Prostate gland (tissue), 2 donors: ENCODE data around the gene DNAAF5. TPM values are rescaled to one million over a fixed set of nuclear protein-coding genes. Genes with fewer than 3 reads are reported as not detected.

Source experiments
- DNase-seq: peaks from one replicate; pipeline ENCODE4 v3.0.0-alpha.2; 2019; ENCODE audit warnings: low spot score
- H3K27ac ChIP-seq, 2 donors: fragments of 200-600 bp; sonication (generic); 2 replicates each; pipeline ENCODE4 v1.5.1; 2017 to 2019
- H3K27me3 ChIP-seq: fragments of 200-600 bp; sonication (generic); replicated peaks from 2 replicates; pipeline ENCODE4 v1.5.1; 2019; ENCODE audit not compliant: insufficient read depth
- H3K36me3 ChIP-seq, 2 donors: fragments of 200-600 bp; sonication (generic); 1 replicate in 1 of 2; 2 replicates in 1 of 2; pipeline versions ENCODE4 v1.5.1 to v1.8.1; 2017 to 2019
- H3K4me1 ChIP-seq: fragments of 200-600 bp; sonication (generic); replicated peaks from 2 replicates; pipeline ENCODE4 v1.5.1; 2019
- H3K4me3 ChIP-seq, 2 donors: fragments of 200-600 bp; sonication (generic); 2 replicates each; pipeline ENCODE4 v1.5.1; 2017 to 2019
- H3K9me3 ChIP-seq: fragments of 200-600 bp; sonication (generic); 2 replicates; pipeline ENCODE4 v1.5.1; 2017
- POLR2A ChIP-seq: fragments of 450-650 bp; IDR thresholded peaks from one replicate; pipeline ENCODE4 v1.6.1; 2016; ENCODE audit warnings: antibody characterized with exemption, mild to moderate bottlenecking
- POLR2AphosphoS5 ChIP-seq: sonication (generic); formaldehyde crosslinking; IDR thresholded peaks from one replicate; pipeline ENCODE4 v1.6.1; 2017; ENCODE audit warnings: antibody characterized with exemption
- WGBS: methylation state at CpG from one replicate; pipeline ENCODE4 v1.1.5; 2018; 5-methylcytosine and 5-hydroxymethylcytosine counted together
- intact Hi-C: fragments of 100-400 bp; cut with DNase I; formaldehyde crosslinking; loops from one replicate; pipeline ENCODE4 v1.14.2; 2022
- total RNA-seq, 2 donors: library from RNA; depleted of rRNA; stranded (reverse); fragments of >200 nt; gene quantifications; one replicate each; pipeline ENCODE4 v1.1.0, GENCODE V29; 2016
- TF ChIP-seq, protein P1 (sequence below), 4 experiments: fragments of 200-600 bp in 2 of 4; fragments of 450-650 bp in 2 of 4; sonication (generic) in 2 of 4; IDR thresholded peaks; 1 replicate in 3 of 4; 2 replicates in 1 of 4; pipeline ENCODE4 v1.5.1; 2016 to 2019; ENCODE audit warnings: antibody characterized with exemption in 4 of 4, mild to moderate bottlenecking in 2 of 4, moderate library complexity in 2 of 4

The DNAAF5 gene
- total RNA-seq, 2 donors from 2014 or later = 30.8 to 52.0 TPM

DNA sequence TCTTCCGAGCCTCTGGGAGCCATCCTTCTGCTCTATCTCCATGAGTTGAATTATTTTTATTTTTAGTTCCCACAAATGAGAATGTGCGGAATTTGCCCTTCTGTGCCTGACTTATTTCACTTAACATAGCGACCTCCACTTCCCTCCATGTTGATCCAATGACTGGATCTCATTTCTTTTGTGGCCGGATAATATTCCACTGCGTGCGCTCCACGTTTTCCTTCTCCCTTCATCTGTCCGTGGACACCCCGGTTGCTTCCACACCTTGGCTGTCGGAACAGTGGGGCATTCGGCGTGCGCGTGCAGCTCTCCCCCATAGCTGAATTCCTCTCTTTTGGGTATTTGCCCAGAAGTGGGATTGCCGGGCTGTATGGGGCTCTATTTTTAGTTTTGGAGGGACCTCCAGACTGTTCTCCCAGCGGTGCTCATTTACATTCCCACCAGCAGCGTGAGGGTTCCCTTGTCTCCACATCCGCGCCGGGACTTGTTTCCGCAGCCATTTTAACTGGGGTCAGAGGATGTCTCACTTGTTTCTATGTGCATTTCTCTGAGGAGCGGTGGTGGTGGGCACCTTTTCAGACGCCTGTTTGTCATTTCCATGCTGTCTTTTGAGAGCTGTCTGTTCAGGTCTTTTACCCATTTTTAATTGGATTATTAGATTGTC is 54.8 kb downstream of the DNAAF5 start:
- intact Hi-C loops = no loop called here
- TF ChIP-seq POLR2AphosphoS5 (no peak), POLR2A (no peak)
- TF ChIP-seq, protein P1, sequence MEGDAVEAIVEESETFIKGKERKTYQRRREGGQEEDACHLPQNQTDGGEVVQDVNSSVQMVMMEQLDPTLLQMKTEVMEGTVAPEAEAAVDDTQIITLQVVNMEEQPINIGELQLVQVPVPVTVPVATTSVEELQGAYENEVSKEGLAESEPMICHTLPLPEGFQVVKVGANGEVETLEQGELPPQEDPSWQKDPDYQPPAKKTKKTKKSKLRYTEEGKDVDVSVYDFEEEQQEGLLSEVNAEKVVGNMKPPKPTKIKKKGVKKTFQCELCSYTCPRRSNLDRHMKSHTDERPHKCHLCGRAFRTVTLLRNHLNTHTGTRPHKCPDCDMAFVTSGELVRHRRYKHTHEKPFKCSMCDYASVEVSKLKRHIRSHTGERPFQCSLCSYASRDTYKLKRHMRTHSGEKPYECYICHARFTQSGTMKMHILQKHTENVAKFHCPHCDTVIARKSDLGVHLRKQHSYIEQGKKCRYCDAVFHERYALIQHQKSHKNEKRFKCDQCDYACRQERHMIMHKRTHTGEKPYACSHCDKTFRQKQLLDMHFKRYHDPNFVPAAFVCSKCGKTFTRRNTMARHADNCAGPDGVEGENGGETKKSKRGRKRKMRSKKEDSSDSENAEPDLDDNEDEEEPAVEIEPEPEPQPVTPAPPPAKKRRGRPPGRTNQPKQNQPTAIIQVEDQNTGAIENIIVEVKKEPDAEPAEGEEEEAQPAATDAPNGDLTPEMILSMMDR (IDR thresholded peaks at IDR 0.05) = no peak
- H3K36me3 ChIP-seq = no peaks in the 10 kb centered on the region
- 82% methylated on average over 23 of the region's 23 CpGs for WGBS
- H3K27me3 ChIP-seq = no peaks in the 10 kb centered on the region
- no peak overlapping the region for H3K4me3 ChIP-seq
- H3K4me1 ChIP-seq = no peaks in the 10 kb centered on the region
- no peaks in the 10 kb centered on the region for H3K9me3 ChIP-seq
- DNase-seq = no peak
- H3K27ac ChIP-seq = no peak overlapping the region

DNA sequence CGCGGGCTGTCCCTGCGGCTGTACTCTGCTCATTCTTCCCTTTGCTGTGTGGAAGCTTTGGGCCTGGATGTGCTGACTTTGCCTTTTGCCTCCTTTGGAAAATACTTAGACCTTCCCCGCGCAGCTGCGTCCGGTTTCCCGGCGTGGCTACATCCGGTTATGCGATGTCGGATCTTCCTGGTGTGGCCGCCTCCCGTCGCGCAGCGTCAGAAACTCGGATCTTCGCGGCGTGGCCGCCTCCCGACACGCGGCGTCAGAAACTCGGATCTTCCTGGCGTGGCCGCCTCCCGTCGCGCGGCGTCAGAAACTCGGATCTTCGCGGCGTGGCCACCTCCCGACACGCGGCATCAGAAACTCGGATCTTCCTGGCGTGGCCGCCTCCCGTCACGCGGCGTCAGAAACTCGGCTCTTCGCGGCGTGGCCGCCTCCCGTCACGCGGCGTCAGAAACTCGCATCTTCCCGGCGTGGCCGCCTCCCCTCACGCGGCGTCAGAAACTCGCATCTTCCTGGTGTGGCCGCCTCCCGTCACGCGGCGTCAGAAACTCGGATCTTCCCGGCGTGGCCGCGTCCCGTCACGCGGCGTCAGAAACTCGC is 55.5 kb downstream of the DNAAF5 start:
- intact Hi-C loops = no loop called here
- Histone ChIP-seq H3K4me1 (no peaks in the 10 kb centered on the region), H3K27ac (no peak overlapping the region), H3K36me3 (no peaks in the 10 kb centered on the region), H3K4me3 (no peak overlapping the region), H3K27me3 (no peaks in the 10 kb centered on the region), H3K9me3 (no peaks in the 10 kb centered on the region)
- 96% methylated on average over 80 of the region's 80 CpGs for WGBS
- no peak for DNase-seq
- TF ChIP-seq POLR2A (no peak), POLR2AphosphoS5 (no peak)
- TF ChIP-seq, protein P1 (IDR thresholded peaks at IDR 0.05) = no peak

- Histone ChIP-seq H3K27ac (no peak overlapping the region), H3K4me3 (no peak overlapping the region), H3K27me3 (no peaks in the 10 kb centered on the region), H3K4me1 (no peaks in the 10 kb centered on the region), H3K9me3 (no peaks in the 10 kb centered on the region), H3K36me3 (no peaks in the 10 kb centered on the region)
- intact Hi-C loops = no loop called here
- TF ChIP-seq POLR2AphosphoS5 = no peak
- no peak for TF ChIP-seq POLR2A
- TF ChIP-seq, protein P1 (IDR thresholded peaks at IDR 0.05) = no peak
- WGBS = 95% methylated on average over 50 of the region's 56 CpGs
- DNase-seq = no peak
These were observed 56.4 kb downstream of the DNAAF5 start for GRCh38 chr7:782718-783449.

- H3K4me3 ChIP-seq = no peak overlapping the region
- no peaks in the 10 kb centered on the region for H3K4me1 ChIP-seq
- no peak overlapping the region for H3K27ac ChIP-seq
- TF ChIP-seq POLR2A (no peak), POLR2AphosphoS5 (no peak)
- TF ChIP-seq, protein P1 (IDR thresholded peaks at IDR 0.05) = no peak
- H3K9me3 ChIP-seq = no peaks in the 10 kb centered on the region
- no peak for DNase-seq
- no peaks in the 10 kb centered on the region for H3K27me3 ChIP-seq
- no peaks in the 10 kb centered on the region for H3K36me3 ChIP-seq
- intact Hi-C loops = no loop called here
- 91% methylated on average over 36 of the region's 36 CpGs for WGBS
These were observed 57.3 kb downstream of the DNAAF5 start for GRCh38 chr7:783556-784490.
